Esophagus squamous epithelium (tissue), 5 donors: ENCODE results near the gene ADD1. TPM values are rescaled to one million over a fixed set of nuclear protein-coding genes. Genes with fewer than 3 reads are reported as not detected.

ENCODE experiments used
- DNase-seq: peaks from one replicate; lab custom pipeline; 2025; lab: John Stamatoyannopoulos, UW
- H3K27ac ChIP-seq, 4 donors: fragments of 200-600 bp; sonication (generic); one replicate each; pipeline ENCODE4 v1.5.1; 2016 to 2019; ENCODE audit warnings: mild to moderate bottlenecking in 1 of 4
- H3K27me3 ChIP-seq, 4 donors: fragments of 200-600 bp; sonication (generic); 1 replicate in 3 of 4; 2 replicates in 1 of 4; pipeline versions ENCODE4 v1.5.1 to v1.6.0; 2017 to 2021; ENCODE audit warnings: antibody characterized with exemption in 1 of 4
- H3K36me3 ChIP-seq, 3 donors: fragments of 200-600 bp; sonication (generic); one replicate each; pipeline ENCODE4 v1.5.1; 2016 to 2019
- H3K4me1 ChIP-seq, 3 donors: fragments of 200-600 bp; sonication (generic); one replicate each; pipeline ENCODE4 v1.5.1; 2017 to 2019
- H3K4me3 ChIP-seq, 4 donors: fragments of 200-600 bp; sonication (generic); 1 replicate in 3 of 4; 2 replicates in 1 of 4; pipeline ENCODE4 v1.5.1; 2016 to 2019; ENCODE audit warnings: mild to moderate bottlenecking in 2 of 4, moderate library complexity in 1 of 4
- H3K9me3 ChIP-seq, 3 donors: fragments of 200-600 bp; sonication (generic); one replicate each; pipeline ENCODE4 v1.5.1; 2016 to 2019
- POLR2A ChIP-seq, 4 donors: fragments of 450-650 bp; IDR thresholded peaks; one replicate each; pipeline ENCODE4 v1.6.1; 2017; ENCODE audit warnings: antibody characterized with exemption in 4 of 4, mild to moderate bottlenecking in 4 of 4, moderate library complexity in 3 of 4
- WGBS, 2 donors: methylation state at CpG; one replicate each; pipeline ENCODE4 v1.1.5; 2018; 5-methylcytosine and 5-hydroxymethylcytosine counted together
- intact Hi-C: fragments of 100-400 bp; cut with DNase I; formaldehyde crosslinking; loops from one replicate; pipeline ENCODE4 v1.15.0; 2022
- total RNA-seq, 4 donors: library from RNA; depleted of rRNA; stranded (reverse); fragments of >200 nt; gene quantifications; one replicate each; pipeline ENCODE4 v1.1.0, GENCODE V29; 2016
- TF ChIP-seq, protein P1 (sequence below), 6 experiments: fragments of 450-650 bp in 4 of 6; fragments of 200-600 bp in 2 of 6; sonication (generic) in 2 of 6; IDR thresholded peaks; one replicate each; pipeline ENCODE4 v1.5.1; 2016 to 2019; ENCODE audit warnings: antibody characterized with exemption in 6 of 6, mild to moderate bottlenecking in 4 of 6, moderate library complexity in 4 of 6
- donor health status: DM: yes; HTN: yes; CAD: no.

ADD1 gene
- total RNA-seq, 4 donors from 2014 or later = 81.7 to 144 (median 103) TPM

DNA sequence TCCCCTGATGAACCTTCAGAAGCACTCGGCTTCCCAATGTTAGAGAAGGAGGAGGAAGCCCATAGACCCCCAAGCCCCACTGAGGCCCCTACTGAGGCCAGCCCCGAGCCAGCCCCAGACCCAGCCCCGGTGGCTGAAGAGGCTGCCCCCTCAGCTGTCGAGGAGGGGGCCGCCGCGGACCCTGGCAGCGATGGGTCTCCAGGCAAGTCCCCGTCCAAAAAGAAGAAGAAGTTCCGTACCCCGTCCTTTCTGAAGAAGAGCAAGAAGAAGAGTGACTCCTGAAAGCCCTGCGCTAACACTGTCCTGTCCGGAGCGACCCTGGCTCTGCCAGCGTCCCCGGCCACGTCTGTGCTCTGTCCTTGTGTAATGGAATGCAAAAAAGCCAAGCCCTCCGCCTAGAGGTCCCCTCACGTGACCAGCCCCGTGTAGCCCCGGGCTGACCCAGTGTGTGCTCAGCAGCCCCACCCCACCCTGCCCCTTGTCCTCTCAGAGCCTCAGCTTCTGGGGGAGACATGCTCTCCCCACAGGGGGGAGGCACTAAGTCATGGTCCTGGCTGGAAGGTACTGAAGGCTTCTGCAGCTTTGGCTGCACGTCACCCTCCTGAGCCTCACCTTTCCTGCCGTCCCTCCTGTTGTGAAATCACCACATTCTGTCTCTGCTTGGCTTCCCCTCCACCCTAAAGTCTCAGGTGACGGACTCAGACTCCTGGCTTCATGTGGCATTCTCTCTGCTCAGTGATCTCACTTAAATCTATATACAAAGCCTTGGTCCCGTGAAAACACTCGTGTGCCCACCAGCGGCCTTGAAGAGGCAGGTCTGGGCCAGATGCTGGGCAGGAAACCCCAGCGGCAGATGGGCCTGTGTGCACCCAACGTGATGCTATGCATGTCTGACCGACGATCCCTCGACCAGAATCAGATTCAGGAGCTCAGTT lies 84.9 kb downstream of the ADD1 start:
- Histone ChIP-seq H3K36me3 (peaks cover 19 to 87% (median 48%) of the 10 kb centered on the region in 3 donors), H3K4me3 (no peak overlapping the region), H3K4me1 (peaks cover 13 to 40% (median 31%) of the 10 kb centered on the region in 3 donors), H3K9me3 (no peaks in the 10 kb centered on the region), H3K27me3 (no peaks in the 10 kb centered on the region), H3K27ac (no peak overlapping the region)
- no peak for DNase-seq
- TF ChIP-seq POLR2A (IDR thresholded peaks at IDR 0.05) = no peak
- 74 to 82% methylated on average over 12 to 19 of the region's 32 CpGs for WGBS, 2 donors
- intact Hi-C loops = no loop called here

DNA sequence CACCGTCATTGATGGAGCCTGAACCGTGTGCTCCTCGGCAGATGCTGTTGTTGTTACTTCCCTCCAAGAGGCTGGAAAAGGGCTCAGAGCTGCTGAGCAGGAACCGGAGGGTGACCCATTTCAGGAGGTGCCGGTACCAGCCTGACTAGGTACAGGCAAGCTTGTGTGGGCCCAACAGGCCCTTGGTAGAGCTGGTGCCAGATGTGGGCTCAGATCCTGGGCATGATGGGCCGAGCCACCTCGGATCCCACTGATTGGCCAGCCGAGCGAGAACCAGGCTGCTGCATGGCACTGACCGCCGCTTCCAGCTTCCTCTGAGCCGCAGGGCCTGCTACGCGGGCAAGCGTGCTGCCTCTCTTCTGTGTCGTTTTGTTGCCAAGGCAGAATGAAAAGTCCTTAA lies 85.8 kb downstream of the ADD1 start:
- Histone ChIP-seq H3K4me3 (no peak overlapping the region), H3K27ac (no peak overlapping the region), H3K9me3 (no peaks in the 10 kb centered on the region), H3K27me3 (no peaks in the 10 kb centered on the region), H3K36me3 (peaks cover 19 to 78% (median 44%) of the 10 kb centered on the region in 3 donors), H3K4me1 (peaks cover 16 to 38% (median 29%) of the 10 kb centered on the region in 3 donors)
- no peak for DNase-seq
- 71 to 91% methylated on average over 12 of the region's 16 CpGs for WGBS, 2 donors
- TF ChIP-seq, protein P1, sequence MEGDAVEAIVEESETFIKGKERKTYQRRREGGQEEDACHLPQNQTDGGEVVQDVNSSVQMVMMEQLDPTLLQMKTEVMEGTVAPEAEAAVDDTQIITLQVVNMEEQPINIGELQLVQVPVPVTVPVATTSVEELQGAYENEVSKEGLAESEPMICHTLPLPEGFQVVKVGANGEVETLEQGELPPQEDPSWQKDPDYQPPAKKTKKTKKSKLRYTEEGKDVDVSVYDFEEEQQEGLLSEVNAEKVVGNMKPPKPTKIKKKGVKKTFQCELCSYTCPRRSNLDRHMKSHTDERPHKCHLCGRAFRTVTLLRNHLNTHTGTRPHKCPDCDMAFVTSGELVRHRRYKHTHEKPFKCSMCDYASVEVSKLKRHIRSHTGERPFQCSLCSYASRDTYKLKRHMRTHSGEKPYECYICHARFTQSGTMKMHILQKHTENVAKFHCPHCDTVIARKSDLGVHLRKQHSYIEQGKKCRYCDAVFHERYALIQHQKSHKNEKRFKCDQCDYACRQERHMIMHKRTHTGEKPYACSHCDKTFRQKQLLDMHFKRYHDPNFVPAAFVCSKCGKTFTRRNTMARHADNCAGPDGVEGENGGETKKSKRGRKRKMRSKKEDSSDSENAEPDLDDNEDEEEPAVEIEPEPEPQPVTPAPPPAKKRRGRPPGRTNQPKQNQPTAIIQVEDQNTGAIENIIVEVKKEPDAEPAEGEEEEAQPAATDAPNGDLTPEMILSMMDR (IDR thresholded peaks at IDR 0.05) = no peak
- no peak for TF ChIP-seq POLR2A (IDR thresholded peaks at IDR 0.05)
- intact Hi-C loops = no loop called here

DNA sequence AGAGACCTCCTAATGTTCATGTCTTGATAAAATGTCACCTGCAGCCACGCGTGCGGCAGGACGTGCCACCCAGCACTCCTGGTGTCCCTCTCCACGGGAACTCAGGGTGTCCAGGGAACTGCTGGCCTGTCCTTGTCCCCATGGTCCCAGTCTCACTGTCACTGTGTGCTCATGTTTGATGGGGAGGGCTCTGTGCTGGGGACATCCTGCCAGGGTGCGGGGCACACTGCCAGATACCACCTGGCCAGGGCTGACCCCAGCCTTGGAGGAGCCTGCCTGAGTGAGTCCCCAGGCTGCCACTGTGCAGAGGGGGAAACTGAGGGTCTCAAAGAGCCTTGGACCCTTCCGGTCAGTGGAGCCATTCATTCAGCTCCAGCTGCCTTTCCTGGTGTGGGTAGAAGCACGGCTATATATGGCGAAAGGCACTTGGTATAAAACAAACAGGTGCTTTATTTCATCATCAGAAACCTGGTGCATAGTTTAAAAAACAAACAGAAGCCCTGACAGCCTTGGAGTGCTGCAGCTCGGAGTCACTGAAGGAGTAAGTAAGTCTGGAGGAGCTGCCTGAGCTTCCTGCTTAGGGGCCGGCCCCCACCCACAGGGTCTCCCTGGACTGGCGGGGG lies 86.6 kb downstream of the ADD1 start:
- intact Hi-C loops = no loop called here
- Histone ChIP-seq H3K4me1 (peaks cover 16 to 41% (median 30%) of the 10 kb centered on the region in 3 donors), H3K27me3 (no peaks in the 10 kb centered on the region), H3K4me3 (no peak overlapping the region), H3K9me3 (no peaks in the 10 kb centered on the region), H3K27ac (peak overlapping the region in 3 of 4 donors; percentile 39 to 98 (median 94)), H3K36me3 (peaks cover 19 to 70% (median 44%) of the 10 kb centered on the region in 3 donors)
- 77 to 85% methylated on average over 8 to 9 of the region's 12 CpGs for WGBS, 2 donors
- no peak for DNase-seq
- TF ChIP-seq, protein P1 (IDR thresholded peaks at IDR 0.05) = no peak
- TF ChIP-seq POLR2A (IDR thresholded peaks at IDR 0.05) = no peak

DNA sequence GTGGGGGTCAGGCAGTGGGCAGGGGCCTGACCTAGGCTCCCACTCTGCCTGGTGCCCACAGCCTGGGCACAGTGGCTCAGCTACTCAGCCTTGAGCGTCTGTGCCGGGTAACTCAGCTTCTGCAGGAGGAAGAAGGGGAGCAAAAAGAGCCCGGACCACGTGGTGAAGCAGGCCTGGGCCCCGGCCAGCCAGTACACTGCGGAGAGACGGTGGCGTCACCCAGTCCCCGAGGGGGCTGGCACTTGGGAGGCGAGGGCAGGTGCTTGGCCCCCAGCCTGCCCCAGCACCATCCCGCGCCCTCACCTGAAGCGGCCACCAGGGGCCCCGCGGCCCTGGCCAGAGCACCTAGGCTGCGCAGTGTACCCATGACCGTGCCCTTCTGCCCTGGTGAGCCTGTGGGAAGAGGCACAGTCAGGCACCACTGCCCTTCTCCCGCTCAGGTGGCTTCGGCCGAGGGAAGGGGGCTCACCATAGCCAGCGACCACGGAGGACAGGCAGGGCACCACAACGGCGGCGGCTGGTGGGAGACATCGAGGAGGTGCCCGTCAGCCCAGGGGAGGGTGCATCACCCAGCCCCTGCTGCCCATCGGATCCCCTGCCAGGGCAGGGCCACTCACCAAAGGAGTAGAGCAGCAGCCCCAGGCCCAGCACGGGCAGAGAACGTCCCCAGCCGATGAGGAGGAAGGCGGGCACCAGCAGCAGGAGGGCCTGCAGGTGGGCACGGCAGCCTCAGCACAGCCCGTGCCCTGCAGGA lies 87.3 kb downstream of the ADD1 start:
- TF ChIP-seq POLR2A (IDR thresholded peaks at IDR 0.05) = no peak
- TF ChIP-seq, protein P1 (IDR thresholded peaks at IDR 0.05) = peak in 1 of 6 experiments; percentile 30
- Histone ChIP-seq H3K36me3 (peaks cover 18 to 63% (median 41%) of the 10 kb centered on the region in 3 donors), H3K27me3 (no peaks in the 10 kb centered on the region), H3K4me1 (peaks cover 18 to 48% (median 36%) of the 10 kb centered on the region in 3 donors), H3K9me3 (no peaks in the 10 kb centered on the region), H3K4me3 (no peak overlapping the region), H3K27ac (peak overlapping the region; percentile 39 to 98 (median 94))
- DNase-seq = no peak
- 89 to 100% methylated on average over 2 to 3 of the region's 34 CpGs for WGBS, 2 donors
- intact Hi-C loops = no loop called here
